Transverse colon (tissue), 4 donors: ENCODE measurements around the gene SLC12A7. TPM values are rescaled to one million over a fixed set of nuclear protein-coding genes. Genes with fewer than 3 reads are reported as not detected.

Experiments used
- DNase-seq: peaks from one replicate; pipeline ENCODE4 v3.0.0-alpha.2; 2019
- H3K27ac ChIP-seq, 4 donors: fragments of 200-600 bp; sonication (generic); 2 replicates each; pipeline ENCODE4 v1.5.1; 2016 to 2018; ENCODE audit warnings: inconsistent platforms in 4 of 4
- H3K27me3 ChIP-seq: fragments of 200-600 bp; sonication (generic); 2 replicates; pipeline ENCODE4 v1.5.1; 2017; ENCODE audit warnings: inconsistent platforms
- H3K36me3 ChIP-seq, 4 donors: fragments of 200-600 bp; sonication (generic); 2 replicates each; pipeline ENCODE4 v1.5.1; 2017 to 2019; ENCODE audit warnings: inconsistent platforms in 4 of 4
- H3K4me1 ChIP-seq, 4 donors: fragments of 200-600 bp; sonication (generic); 2 replicates each; pipeline ENCODE4 v1.5.1; 2017 to 2020; ENCODE audit warnings: inconsistent platforms in 4 of 4
- H3K4me3 ChIP-seq, 4 donors: fragments of 200-600 bp; sonication (generic); 1 replicate in 1 of 4; 2 replicates in 3 of 4; pipeline versions ENCODE4 v1.5.1 to v1.6.1; 2017 to 2019; ENCODE audit warnings: inconsistent platforms in 4 of 4
- H3K9me3 ChIP-seq, 2 donors: fragments of 200-600 bp; sonication (generic); 2 replicates each; pipeline ENCODE4 v1.5.1; 2017 to 2019; ENCODE audit warnings: inconsistent platforms in 2 of 2
- EP300 ChIP-seq: sonication (generic); formaldehyde crosslinking; IDR thresholded peaks from one replicate; pipeline ENCODE4 v1.6.1; 2017; ENCODE audit warnings: antibody characterized with exemption, low read depth
- POLR2A ChIP-seq: fragments of 450-650 bp; IDR thresholded peaks from one replicate; pipeline ENCODE4 v1.6.1; 2016; ENCODE audit warnings: antibody characterized with exemption, mild to moderate bottlenecking, moderate library complexity
- POLR2AphosphoS5 ChIP-seq, 3 donors: sonication (generic); formaldehyde crosslinking; IDR thresholded peaks; one replicate each; pipeline ENCODE4 v1.6.1; 2016; ENCODE audit warnings: antibody characterized with exemption in 3 of 3
- WGBS, 2 donors: methylation state at CpG; one replicate each; pipeline ENCODE4 v1.1.5; 2018; ENCODE audit warnings: low coverage in 1 of 2; 5-methylcytosine and 5-hydroxymethylcytosine counted together
- in situ Hi-C, 4 donors: fragments of 200-750 bp; cut with MboI; loops; one replicate each; pipeline versions ENCODE4 v1.15.0 to v1.15.1; 2017; ENCODE audit warnings: low sequenced_read_pairs in 3 of 4, low pct_ligation_motif_present in 1 of 4, low pct_unique_long_range_greater_than_20kb in 1 of 4
- intact Hi-C: fragments of 100-400 bp; cut with DNase I; formaldehyde crosslinking; loops from one replicate; pipeline ENCODE4 v1.15.1; 2023; ENCODE audit warnings: low total_unique reads
- total RNA-seq, 4 donors: library from RNA; depleted of rRNA; stranded (reverse); fragments of >200 nt; gene quantifications; one replicate each; pipeline ENCODE4 v1.1.0, GENCODE V29; 2016
- TF ChIP-seq, protein P1 (sequence below), 5 experiments: fragments of 200-600 bp in 3 of 5; fragments of 450-650 bp in 2 of 5; sonication (generic) in 3 of 5; IDR thresholded peaks; 1 replicate in 2 of 5; 2 replicates in 3 of 5; pipeline ENCODE4 v1.5.1; 2016 to 2017; ENCODE audit warnings: antibody characterized with exemption in 5 of 5, inconsistent platforms in 3 of 5, mild to moderate bottlenecking in 2 of 5, moderate library complexity in 1 of 5

SLC12A7 gene
- total RNA-seq, 4 donors from 2014 or later = 60.7 to 144 (median 61.4) TPM

GRCh38 chr5:1106385-1107166, 5.3 kb downstream of the SLC12A7 start:
- DNase-seq = no peak
- H3K27ac ChIP-seq = peak overlapping the region; percentile 81 to 94 (median 94)
- TF ChIP-seq, protein P1, sequence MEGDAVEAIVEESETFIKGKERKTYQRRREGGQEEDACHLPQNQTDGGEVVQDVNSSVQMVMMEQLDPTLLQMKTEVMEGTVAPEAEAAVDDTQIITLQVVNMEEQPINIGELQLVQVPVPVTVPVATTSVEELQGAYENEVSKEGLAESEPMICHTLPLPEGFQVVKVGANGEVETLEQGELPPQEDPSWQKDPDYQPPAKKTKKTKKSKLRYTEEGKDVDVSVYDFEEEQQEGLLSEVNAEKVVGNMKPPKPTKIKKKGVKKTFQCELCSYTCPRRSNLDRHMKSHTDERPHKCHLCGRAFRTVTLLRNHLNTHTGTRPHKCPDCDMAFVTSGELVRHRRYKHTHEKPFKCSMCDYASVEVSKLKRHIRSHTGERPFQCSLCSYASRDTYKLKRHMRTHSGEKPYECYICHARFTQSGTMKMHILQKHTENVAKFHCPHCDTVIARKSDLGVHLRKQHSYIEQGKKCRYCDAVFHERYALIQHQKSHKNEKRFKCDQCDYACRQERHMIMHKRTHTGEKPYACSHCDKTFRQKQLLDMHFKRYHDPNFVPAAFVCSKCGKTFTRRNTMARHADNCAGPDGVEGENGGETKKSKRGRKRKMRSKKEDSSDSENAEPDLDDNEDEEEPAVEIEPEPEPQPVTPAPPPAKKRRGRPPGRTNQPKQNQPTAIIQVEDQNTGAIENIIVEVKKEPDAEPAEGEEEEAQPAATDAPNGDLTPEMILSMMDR (IDR thresholded peaks at IDR 0.05) = no peak
- TF ChIP-seq POLR2AphosphoS5 (IDR thresholded peaks at IDR 0.05) (no peak), POLR2A (no peak), EP300 (no peak)
- in situ Hi-C loops = no loop called here
- no peak overlapping the region for H3K4me3 ChIP-seq
- WGBS, 2 donors = 59 to 74% methylated on average over 6 to 23 of the region's 23 CpGs
- no peaks in the 10 kb centered on the region for H3K36me3 ChIP-seq
- intact Hi-C loops = no loop called here
- H3K9me3 ChIP-seq = no peaks in the 10 kb centered on the region
- H3K4me1 ChIP-seq = peaks cover 52 to 93% (median 90%) of the 10 kb centered on the region in 4 donors
- no peaks in the 10 kb centered on the region for H3K27me3 ChIP-seq

DNA sequence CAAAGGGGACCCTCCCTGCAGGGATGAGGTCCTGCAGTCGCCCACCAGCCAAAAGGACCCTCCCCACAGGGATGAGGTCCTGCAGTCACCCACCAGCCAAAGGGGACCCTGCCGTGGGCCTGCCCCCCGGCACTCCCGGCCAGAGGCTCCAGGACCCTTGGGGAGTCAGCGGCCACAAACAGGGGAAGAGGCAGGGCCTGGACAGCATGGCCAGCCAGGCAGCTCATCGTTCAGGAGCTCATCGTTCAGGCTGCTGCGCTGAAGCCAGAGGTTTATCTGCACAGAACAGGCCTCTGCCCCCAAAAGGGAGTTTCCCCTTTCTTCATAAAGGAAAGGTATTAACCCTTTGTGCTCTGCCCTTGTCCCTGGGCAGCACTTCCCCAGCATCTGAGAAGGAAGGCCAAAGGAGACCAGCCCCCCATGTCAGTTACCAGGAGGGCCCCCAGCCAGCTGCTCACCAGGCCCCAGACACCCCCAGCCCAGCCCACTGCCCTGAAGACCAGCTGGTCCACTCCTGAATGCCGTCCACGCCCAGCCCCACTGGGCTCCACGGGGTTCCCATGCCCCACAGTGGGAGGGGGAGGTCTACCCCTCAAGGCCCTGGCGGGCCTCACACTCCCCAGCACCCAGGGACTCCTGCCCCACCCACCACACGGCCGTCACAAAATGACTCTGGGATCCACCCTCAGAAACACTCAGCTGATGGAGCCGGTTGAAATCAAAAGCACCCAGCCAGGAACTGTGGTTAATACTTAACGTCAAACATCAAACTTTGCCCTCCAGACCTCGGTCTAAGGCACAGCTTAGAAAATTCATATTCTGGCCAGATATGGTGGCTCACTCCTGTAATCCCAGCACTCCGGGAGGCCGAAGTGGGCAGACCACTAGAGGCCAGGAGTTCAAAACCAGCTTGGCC, 6.3 kb downstream of the SLC12A7 start:
- H3K4me1 ChIP-seq = peaks cover 52 to 98% (median 87%) of the 10 kb centered on the region in 4 donors
- DNase-seq = peak; percentile 88
- H3K9me3 ChIP-seq = no peaks in the 10 kb centered on the region
- TF ChIP-seq POLR2A (no peak), EP300 (no peak), POLR2AphosphoS5 (IDR thresholded peaks at IDR 0.05) (peak in 2 of 3 donors; percentile 7 to 46)
- TF ChIP-seq, protein P1 (IDR thresholded peaks at IDR 0.05) = no peak
- intact Hi-C loops = no loop called here
- 31% methylated on average over 19 of the region's 19 CpGs; no CpG with 5 or more reads in 1 of the 2 donors for WGBS, 2 donors
- no peaks in the 10 kb centered on the region for H3K36me3 ChIP-seq
- peak overlapping the region; percentile 81 to 94 (median 94) for H3K27ac ChIP-seq
- no peaks in the 10 kb centered on the region for H3K27me3 ChIP-seq
- H3K4me3 ChIP-seq = peak overlapping the region in 1 of 4 donors; percentile 10
- in situ Hi-C loops = no loop called here

- no peaks in the 10 kb centered on the region for H3K9me3 ChIP-seq
- peak overlapping the region; percentile 81 to 94 (median 94) for H3K27ac ChIP-seq
- DNase-seq = no peak
- no peaks in the 10 kb centered on the region for H3K36me3 ChIP-seq
- H3K27me3 ChIP-seq = no peaks in the 10 kb centered on the region
- WGBS, 2 donors = 31% methylated on average over 26 of the region's 27 CpGs; no CpG with 5 or more reads in 1 of the 2 donors
- H3K4me3 ChIP-seq = peak overlapping the region in 1 of 4 donors; percentile 11
- no peak for TF ChIP-seq POLR2AphosphoS5 (IDR thresholded peaks at IDR 0.05)
- TF ChIP-seq EP300 = no peak
- TF ChIP-seq, protein P1 (IDR thresholded peaks at IDR 0.05) = no peak
- no peak for TF ChIP-seq POLR2A
- intact Hi-C loops = no loop called here
- in situ Hi-C loops = no loop called here
- peaks cover 52 to 92% (median 77%) of the 10 kb centered on the region in 4 donors for H3K4me1 ChIP-seq
These were observed 7.4 kb downstream of the SLC12A7 start for GRCh38 chr5:1104327-1105006.
